ENCODE measurements around the gene TAC4. TPM values are rescaled to one million over a fixed set of nuclear protein-coding genes. Genes with fewer than 3 reads are reported as not detected.

The TAC4 gene
- total RNA-seq, 1 experiment from 2014 or later, result not detected

- in situ Hi-C loops (cut with HindIII; ENCODE audit: low sequenced_read_pairs), result no loop called here
- no peak for DNase-seq (ENCODE audit: low spot score)
Measured at GRCh38 chr17:49821916-49822315, 26.0 kb downstream of the TAC4 start.

- no peak for DNase-seq (ENCODE audit: low spot score)
- in situ Hi-C loops (cut with HindIII; ENCODE audit: low sequenced_read_pairs), result no loop called here
Measured at GRCh38 chr17:49821466-49821865, 26.4 kb downstream of the TAC4 start.

- DNase-seq (ENCODE audit: low spot score), result no peak
- in situ Hi-C loops (cut with HindIII; ENCODE audit: low sequenced_read_pairs), result no loop called here
Measured at GRCh38 chr17:49820773-49821172, 27.1 kb downstream of the TAC4 start.

GRCh38 chr17:49819651-49820050 lies 28.2 kb downstream of the TAC4 start:
- no peak for DNase-seq (ENCODE audit: low spot score)
- in situ Hi-C loops (cut with HindIII; ENCODE audit: low sequenced_read_pairs), result no loop called here

- in situ Hi-C loops (cut with HindIII; ENCODE audit: low sequenced_read_pairs), result no loop called here
Measured at GRCh38 chr17:49819138-49819537, 28.7 kb downstream of the TAC4 start.

GRCh38 chr17:49817993-49818392 lies 29.9 kb downstream of the TAC4 start:
- in situ Hi-C loops (cut with HindIII; ENCODE audit: low sequenced_read_pairs), result no loop called here
- DNase-seq (ENCODE audit: low spot score), result no peak

More at GRCh38 chr17:49819138-49819537, 28.7 kb downstream of the TAC4 start:
- no peak for DNase-seq (ENCODE audit: low spot score)

GRCh38 chr17:49815761-49816281 lies 32.0 kb downstream of the TAC4 start:
- in situ Hi-C loops (cut with HindIII; ENCODE audit: low sequenced_read_pairs), result no loop called here
- peak; percentile 53 for DNase-seq (ENCODE audit: low spot score)

- in situ Hi-C loops (cut with HindIII; ENCODE audit: low sequenced_read_pairs), result no loop called here
Measured at GRCh38 chr17:49814781-49815529, 32.9 kb downstream of the TAC4 start.

GRCh38 chr17:49809056-49809455 lies 38.8 kb downstream of the TAC4 start:
- in situ Hi-C loops (cut with HindIII; ENCODE audit: low sequenced_read_pairs), result no loop called here
- no peak for DNase-seq (ENCODE audit: low spot score)

More at GRCh38 chr17:49814781-49815529, 32.9 kb downstream of the TAC4 start:
- no peak for DNase-seq (ENCODE audit: low spot score)

- in situ Hi-C loops (cut with HindIII; ENCODE audit: low sequenced_read_pairs), result no loop called here
- DNase-seq (ENCODE audit: low spot score), result no peak
Measured at GRCh38 chr17:49798738-49799137, 49.1 kb downstream of the TAC4 start.

- DNase-seq (ENCODE audit: low spot score), result no peak
- in situ Hi-C loops (cut with HindIII; ENCODE audit: low sequenced_read_pairs), result no loop called here
Measured at GRCh38 chr17:49798182-49798581, 49.7 kb downstream of the TAC4 start.

- DNase-seq (ENCODE audit: low spot score), result no peak
- in situ Hi-C loops (cut with HindIII; ENCODE audit: low sequenced_read_pairs), result no loop called here
Measured at GRCh38 chr17:49795372-49795771, 52.5 kb downstream of the TAC4 start.

GRCh38 chr17:49793309-49793708 lies 54.6 kb downstream of the TAC4 start:
- no peak for DNase-seq (ENCODE audit: low spot score)
- in situ Hi-C loops (cut with HindIII; ENCODE audit: low sequenced_read_pairs), result no loop called here

- no peak for DNase-seq (ENCODE audit: low spot score)
- in situ Hi-C loops (cut with HindIII; ENCODE audit: low sequenced_read_pairs), result no loop called here
Measured at GRCh38 chr17:49789243-49789578, 58.7 kb downstream of the TAC4 start.

GRCh38 chr17:49788478-49789242 lies 59.2 kb downstream of the TAC4 start, which contains the start of gene KAT7:
Gene KAT7 (plus strand): TSS chr17:49788681. CDS start chr17:49788835, 154 bp downstream.
- in situ Hi-C loops (cut with HindIII; ENCODE audit: low sequenced_read_pairs), result no loop called here
- peak; percentile 99 for DNase-seq (ENCODE audit: low spot score)

Other genes starting within 250 kb of the TAC4 start
- gene SPOP, start 170.0 kb downstream of the TAC4 start, total RNA-seq (2014; rRNA removed; shearing (Covaris generic)), result 158 and 200 TPM in 2 replicates
- gene SLC35B1, start 140.1 kb downstream of the TAC4 start, total RNA-seq (2014; rRNA removed; shearing (Covaris generic)), result 65.5 and 66.2 TPM in 2 replicates
- 13.0 and 16.4 TPM in 2 replicates for gene FAM117A, start 83.9 kb downstream of the TAC4 start, total RNA-seq (2014; rRNA removed; shearing (Covaris generic))
- 28.2 and 35.8 TPM in 2 replicates for gene KAT7, start 59.4 kb downstream of the TAC4 start, total RNA-seq (2014; rRNA removed; shearing (Covaris generic))
- gene DLX4, start 121.1 kb upstream of the TAC4 start, total RNA-seq (2014; rRNA removed; shearing (Covaris generic)), result 22.6 and 23.7 TPM in 2 replicates
- 6.3 and 11.2 TPM in 2 replicates for gene DLX3, start 147.2 kb upstream of the TAC4 start, total RNA-seq (2014; rRNA removed; shearing (Covaris generic))
- 12.2 and 14.5 TPM in 2 replicates for gene ITGA3, start 208.0 kb upstream of the TAC4 start, total RNA-seq (2014; rRNA removed; shearing (Covaris generic))
- 40.3 and 112 TPM in 2 replicates for gene PDK2, start 247.3 kb upstream of the TAC4 start, total RNA-seq (2014; rRNA removed; shearing (Covaris generic))

All from G401 (cell line).